ENCODE measurements around the gene KIAA1586. TPM values are rescaled to one million over a fixed set of nuclear protein-coding genes. Genes with fewer than 3 reads are reported as not detected.

KIAA1586 gene
- total RNA-seq, 4 donors from 2014 or later, result 2.7 to 13.2 (median 4.9) TPM

- DNase-seq, result no peak
Measured at GRCh38 chr6:57074383-57074782, 27.9 kb downstream of the KIAA1586 start.

GRCh38 chr6:57075092-57075491, 28.6 kb downstream of the KIAA1586 start:
- Histone ChIP-seq H3K27me3 (no peaks in the 10 kb centered on the region), H3K9me3 (no peaks in the 10 kb centered on the region), H3K36me3 (no peaks in the 10 kb centered on the region), H3K4me1 (no peaks in the 10 kb centered on the region), H3K27ac (no peak overlapping the region), H3K4me3 (no peak overlapping the region)
- no peak for DNase-seq
- no peak for TF ChIP-seq CTCF (IDR thresholded peaks at IDR 0.05)
- TF ChIP-seq POLR2A (IDR thresholded peaks at IDR 0.05), result no peak

More at GRCh38 chr6:57074383-57074782, 27.9 kb downstream of the KIAA1586 start:
- no peak overlapping the region for H3K27ac ChIP-seq
- no peaks in the 10 kb centered on the region for H3K27me3 ChIP-seq
- H3K4me1 ChIP-seq, result no peaks in the 10 kb centered on the region
- no peaks in the 10 kb centered on the region for H3K9me3 ChIP-seq
- H3K4me3 ChIP-seq, result no peak overlapping the region
- H3K36me3 ChIP-seq, result no peaks in the 10 kb centered on the region
- no peak for TF ChIP-seq CTCF (IDR thresholded peaks at IDR 0.05)
- no peak for TF ChIP-seq POLR2A (IDR thresholded peaks at IDR 0.05)

- H3K27ac ChIP-seq, result no peak overlapping the region
Measured at GRCh38 chr6:57078531-57079207, 32.2 kb downstream of the KIAA1586 start.

GRCh38 chr6:57085471-57085870, 39.0 kb downstream of the KIAA1586 start:
- H3K9me3 ChIP-seq, result no peaks in the 10 kb centered on the region
- H3K36me3 ChIP-seq, result no peaks in the 10 kb centered on the region
- no peaks in the 10 kb centered on the region for H3K27me3 ChIP-seq
- peaks cover 0 to 6% (median 0%) of the 10 kb centered on the region in 4 donors for H3K4me1 ChIP-seq
- DNase-seq, result no peak
- H3K4me3 ChIP-seq, result no peak overlapping the region
- TF ChIP-seq CTCF (IDR thresholded peaks at IDR 0.05), result no peak
- TF ChIP-seq POLR2A (IDR thresholded peaks at IDR 0.05), result no peak
- no peak overlapping the region for H3K27ac ChIP-seq

More at GRCh38 chr6:57078531-57079207, 32.2 kb downstream of the KIAA1586 start:
- Histone ChIP-seq H3K36me3 (no peaks in the 10 kb centered on the region), H3K9me3 (no peaks in the 10 kb centered on the region), H3K27me3 (no peaks in the 10 kb centered on the region), H3K4me3 (no peak overlapping the region), H3K4me1 (no peaks in the 10 kb centered on the region)
- TF ChIP-seq POLR2A (IDR thresholded peaks at IDR 0.05) (no peak), CTCF (IDR thresholded peaks at IDR 0.05) (no peak)
- no peak for DNase-seq

- Histone ChIP-seq H3K27me3 (no peaks in the 10 kb centered on the region), H3K9me3 (no peaks in the 10 kb centered on the region), H3K4me3 (no peak overlapping the region), H3K4me1 (peaks cover 0 to 12% (median 3%) of the 10 kb centered on the region in 4 donors), H3K36me3 (no peaks in the 10 kb centered on the region), H3K27ac (no peak overlapping the region)
- TF ChIP-seq CTCF (IDR thresholded peaks at IDR 0.05), result no peak
- no peak for TF ChIP-seq POLR2A (IDR thresholded peaks at IDR 0.05)
- no peak for DNase-seq
Measured at GRCh38 chr6:57086843-57087242, 40.4 kb downstream of the KIAA1586 start.

All from Peyer's patch (tissue), 4 donors.